PFSK-1 (cell line): ENCODE data around the gene PHETA1.

Source experiments
- FOXP2 ChIP-seq: optimal IDR thresholded peaks from 2 replicates; pipeline ENCODE3; 2011; ENCODE audit warnings: borderline replicate concordance, control low read depth, inconsistent platforms; ENCODE audit not compliant: insufficient read depth; ENCODE audit errors: extremely low read length, extremely low read depth
- POLR2AphosphoS5 ChIP-seq: IDR thresholded peaks from 2 replicates; pipeline ENCODE4 v1.6.1; 2012; ENCODE audit warnings: low read depth, mild to moderate bottlenecking, control low read depth, low read length, moderate library complexity
- REST ChIP-seq, 2 experiments: IDR thresholded peaks; 2 replicates each; pipeline versions ENCODE4 v1.6.1 to v1.8.0; 2011 to 2012; ENCODE audit warnings: low read depth in 2 of 2, low read length in 2 of 2, control low read depth in 1 of 2, inconsistent platforms in 1 of 2, mild to moderate bottlenecking in 1 of 2, moderate library complexity in 1 of 2; ENCODE audit not compliant: insufficient read depth in 1 of 2
- SIN3A ChIP-seq: IDR thresholded peaks from 2 replicates; pipeline ENCODE4 v1.6.1; 2012; ENCODE audit warnings: mild to moderate bottlenecking, low read length, moderate library complexity, borderline replicate concordance; ENCODE audit not compliant: insufficient read depth
- TAF1 ChIP-seq: IDR thresholded peaks from 2 replicates; pipeline ENCODE4 v1.6.1; 2012; ENCODE audit warnings: low read length, control low read depth, borderline replicate concordance; ENCODE audit not compliant: insufficient read depth

PHETA1 gene

GRCh38 chr12:111411185-111411764, 42.4 kb upstream of the PHETA1 start:
- no peak for TF ChIP-seq REST (IDR thresholded peaks at IDR 0.05; ENCODE audit: insufficient read depth in 1 of 2, low read depth in 2 of 2, low read length in 2 of 2)
- no peak for TF ChIP-seq FOXP2
- no peak for TF ChIP-seq TAF1
- no peak for TF ChIP-seq POLR2AphosphoS5
- no peak for TF ChIP-seq SIN3A

GRCh38 chr12:111410431-111411184, 41.7 kb upstream of the PHETA1 start:
- TF ChIP-seq SIN3A (no peak), FOXP2 (no peak), TAF1 (no peak), POLR2AphosphoS5 (no peak), REST (IDR thresholded peaks at IDR 0.05; ENCODE audit: insufficient read depth in 1 of 2, low read depth in 2 of 2, low read length in 2 of 2) (no peak)

GRCh38 chr12:111409780-111410430, 41.0 kb upstream of the PHETA1 start:
- no peak for TF ChIP-seq POLR2AphosphoS5
- TF ChIP-seq TAF1, result no peak
- no peak for TF ChIP-seq FOXP2
- TF ChIP-seq REST (IDR thresholded peaks at IDR 0.05; ENCODE audit: insufficient read depth in 1 of 2, low read depth in 2 of 2, low read length in 2 of 2), result no peak
- no peak for TF ChIP-seq SIN3A

GRCh38 chr12:111409403-111409779, 40.5 kb upstream of the PHETA1 start:
- TF ChIP-seq TAF1 (no peak), SIN3A (no peak), FOXP2 (no peak), POLR2AphosphoS5 (no peak), REST (IDR thresholded peaks at IDR 0.05; ENCODE audit: insufficient read depth in 1 of 2, low read depth in 2 of 2, low read length in 2 of 2) (no peak)
